Calu3 (cell line): Measurements from ENCODE around the gene HIVEP3. TPM values are rescaled to one million over a fixed set of nuclear protein-coding genes. Genes with fewer than 3 reads are reported as not detected.
"Not testable (repeated sequence)": the region's sequence is repeated elsewhere in the genome, so short reads cannot be mapped to it uniquely, and the experiment has no call there.

Experiments used
- BruUV-seq: library from RNA; stranded (reverse); fragments of 400-500 nt; replicated peaks from 2 replicates; lab custom pipeline; 2021; lab: Mats Ljungman, UMichigan
- CTCF ChIA-PET: fragments of 300-600 bp; sonication (Branson Sonifier 250); formaldehyde crosslinking; loops from one replicate; lab custom pipeline; 2022; ENCODE audit warnings: antibody characterized with exemption; lab: Charles Lee
- DNase-seq: peaks from one replicate; pipeline ENCODE4 v3.0.0; 2022
- H3K27ac Mint-ChIP-seq: one replicate; pipeline ENCODE4 v1.8.0; 2022; ENCODE audit warnings: mixed read lengths; ENCODE audit not compliant: unreplicated experiment
- H3K27me3 Mint-ChIP-seq: one replicate; pipeline ENCODE4 v1.8.0; 2022; ENCODE audit warnings: mixed read lengths; ENCODE audit not compliant: unreplicated experiment
- H3K36me3 Mint-ChIP-seq: one replicate; pipeline ENCODE4 v1.8.0; 2022; ENCODE audit warnings: mild to moderate bottlenecking, moderate library complexity, mixed read lengths; ENCODE audit not compliant: insufficient read depth, unreplicated experiment
- H3K4me1 Mint-ChIP-seq: one replicate; pipeline ENCODE4 v1.8.0; 2022; ENCODE audit warnings: mild to moderate bottlenecking, low read depth, mixed read lengths; ENCODE audit not compliant: unreplicated experiment
- H3K4me3 Mint-ChIP-seq: one replicate; pipeline ENCODE4 v1.8.0; 2022; ENCODE audit warnings: mild to moderate bottlenecking, low read depth, moderate library complexity, mixed read lengths; ENCODE audit not compliant: unreplicated experiment
- H3K9me3 Mint-ChIP-seq: one replicate; pipeline ENCODE4 v1.8.0; 2022; ENCODE audit warnings: low read depth, mixed read lengths; ENCODE audit not compliant: unreplicated experiment
- intact Hi-C: fragments of 100-400 bp; cut with micrococcal nuclease; formaldehyde crosslinking; loops from one replicate; pipeline ENCODE4 v1.10.0; 2022; ENCODE audit not compliant: unreplicated experiment
- total RNA-seq: library from RNA; stranded (reverse); gene quantifications from 2 replicates; pipeline ENCODE4 v1.2.3, GENCODE V29; 2022
- TF ChIP-seq, protein P1 (sequence below): fragments of 200-600 bp; IDR thresholded peaks from one replicate; pipeline ENCODE4 v1.8.0; 2022; ENCODE audit warnings: antibody characterized with exemption; ENCODE audit not compliant: unreplicated experiment

HIVEP3 gene
- total RNA-seq, 1 experiment from 2014 or later = 9.0 TPM

GRCh38 chr1:41698916-41699860 is 219.5 kb downstream of the HIVEP3 start:
- H3K4me3 Mint-ChIP-seq = no peak overlapping the region
- BruUV-seq = no TSS peak
- DNase-seq = no peak
- H3K36me3 Mint-ChIP-seq = no peaks in the 10 kb centered on the region
- no peaks in the 10 kb centered on the region for H3K4me1 Mint-ChIP-seq
- intact Hi-C loops = no loop called here
- CTCF ChIA-PET = no interaction called here
- no peak overlapping the region for H3K27ac Mint-ChIP-seq
- H3K27me3 Mint-ChIP-seq = no peaks in the 10 kb centered on the region
- TF ChIP-seq, protein P1, sequence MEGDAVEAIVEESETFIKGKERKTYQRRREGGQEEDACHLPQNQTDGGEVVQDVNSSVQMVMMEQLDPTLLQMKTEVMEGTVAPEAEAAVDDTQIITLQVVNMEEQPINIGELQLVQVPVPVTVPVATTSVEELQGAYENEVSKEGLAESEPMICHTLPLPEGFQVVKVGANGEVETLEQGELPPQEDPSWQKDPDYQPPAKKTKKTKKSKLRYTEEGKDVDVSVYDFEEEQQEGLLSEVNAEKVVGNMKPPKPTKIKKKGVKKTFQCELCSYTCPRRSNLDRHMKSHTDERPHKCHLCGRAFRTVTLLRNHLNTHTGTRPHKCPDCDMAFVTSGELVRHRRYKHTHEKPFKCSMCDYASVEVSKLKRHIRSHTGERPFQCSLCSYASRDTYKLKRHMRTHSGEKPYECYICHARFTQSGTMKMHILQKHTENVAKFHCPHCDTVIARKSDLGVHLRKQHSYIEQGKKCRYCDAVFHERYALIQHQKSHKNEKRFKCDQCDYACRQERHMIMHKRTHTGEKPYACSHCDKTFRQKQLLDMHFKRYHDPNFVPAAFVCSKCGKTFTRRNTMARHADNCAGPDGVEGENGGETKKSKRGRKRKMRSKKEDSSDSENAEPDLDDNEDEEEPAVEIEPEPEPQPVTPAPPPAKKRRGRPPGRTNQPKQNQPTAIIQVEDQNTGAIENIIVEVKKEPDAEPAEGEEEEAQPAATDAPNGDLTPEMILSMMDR = no peak
- H3K9me3 Mint-ChIP-seq = no peaks in the 10 kb centered on the region

- Mint-ChIP-seq H3K36me3 (no peaks in the 10 kb centered on the region), H3K27ac (no peak overlapping the region), H3K4me3 (no peak overlapping the region), H3K27me3 (no peaks in the 10 kb centered on the region), H3K9me3 (no peaks in the 10 kb centered on the region), H3K4me1 (no peaks in the 10 kb centered on the region)
- DNase-seq = no peak
- intact Hi-C loops = no loop called here
- no TSS peak for BruUV-seq
- CTCF ChIA-PET = no interaction called here
- TF ChIP-seq, protein P1 = no peak
Observed at GRCh38 chr1:41696381-41696780, 222.3 kb downstream of the HIVEP3 start.

DNA sequence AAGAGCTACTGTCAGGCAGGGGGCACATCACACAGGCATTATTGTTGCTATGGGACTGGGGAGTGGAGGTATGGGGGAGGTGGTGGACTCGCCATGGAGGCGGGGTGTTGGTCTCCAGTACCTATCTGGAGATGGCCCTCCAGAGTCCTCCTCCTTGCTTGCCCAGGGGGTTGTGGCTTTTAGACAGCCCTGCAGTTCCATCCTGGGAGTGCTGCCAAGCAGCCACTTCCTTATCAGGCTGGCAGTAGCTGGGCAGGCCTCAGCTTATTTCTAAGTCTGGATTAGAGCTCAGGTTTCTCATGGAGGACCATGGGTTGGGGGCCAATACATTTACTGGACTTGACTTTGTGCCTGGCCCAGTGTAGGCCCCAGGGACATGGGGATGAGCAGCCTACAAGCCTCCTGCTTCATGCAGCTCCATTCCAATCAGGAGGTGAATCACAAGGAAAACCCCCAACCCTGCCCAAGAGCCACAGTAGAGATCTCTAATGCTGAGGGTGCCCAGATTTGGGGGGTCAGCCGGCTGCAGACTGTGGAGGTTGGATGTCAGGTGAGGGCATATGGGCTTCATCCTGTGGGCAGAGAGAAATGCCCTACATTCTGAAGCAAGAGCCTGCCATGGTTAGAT is 223.5 kb downstream of the HIVEP3 start:
- H3K4me3 Mint-ChIP-seq = no peak overlapping the region
- no peaks in the 10 kb centered on the region for H3K9me3 Mint-ChIP-seq
- intact Hi-C loops = no loop called here
- H3K27me3 Mint-ChIP-seq = no peaks in the 10 kb centered on the region
- H3K4me1 Mint-ChIP-seq = no peaks in the 10 kb centered on the region
- no peak overlapping the region for H3K27ac Mint-ChIP-seq
- no TSS peak for BruUV-seq
- CTCF ChIA-PET = no interaction called here
- H3K36me3 Mint-ChIP-seq = no peaks in the 10 kb centered on the region
- no peak for DNase-seq
- TF ChIP-seq, protein P1 = no peak

DNA sequence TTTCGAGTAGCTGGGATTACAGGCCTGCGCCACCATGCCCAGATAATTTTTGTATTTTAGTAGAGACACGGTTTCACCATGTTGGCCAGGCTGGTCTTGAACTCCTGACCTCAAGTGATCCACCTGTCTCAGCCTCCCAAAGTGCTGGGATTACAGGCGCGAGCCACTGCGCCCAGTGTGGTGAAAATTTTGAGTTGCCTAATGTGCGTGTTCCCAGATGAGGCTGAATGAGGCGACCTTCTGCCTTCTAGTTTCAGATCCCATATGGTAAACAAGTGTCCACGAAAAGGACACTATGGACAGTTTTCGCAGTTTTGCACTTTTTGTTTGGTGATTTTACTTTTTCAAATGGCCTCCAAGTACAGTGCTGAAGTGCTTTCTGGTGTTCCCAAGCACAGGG is 226.8 kb downstream of the HIVEP3 start:
- CTCF ChIA-PET = interaction anchor here (0.6 kb wide), 1 partner anchor 312 kb away, joined by 4 read pairs; no protein-coding TSS in a partner anchor
- H3K36me3 Mint-ChIP-seq, DNase-seq, H3K9me3 Mint-ChIP-seq, H3K4me1 Mint-ChIP-seq, H3K27ac Mint-ChIP-seq, H3K4me3 Mint-ChIP-seq, intact Hi-C loops, H3K27me3 Mint-ChIP-seq, BruUV-seq: not testable (repeated sequence)
